ENCODE measurements around the gene LARGE1. TPM values are rescaled to one million over a fixed set of nuclear protein-coding genes. Genes with fewer than 3 reads are reported as not detected.

The LARGE1 gene
- total RNA-seq, 1 experiment from 2014 or later = 1.3 TPM

DNA sequence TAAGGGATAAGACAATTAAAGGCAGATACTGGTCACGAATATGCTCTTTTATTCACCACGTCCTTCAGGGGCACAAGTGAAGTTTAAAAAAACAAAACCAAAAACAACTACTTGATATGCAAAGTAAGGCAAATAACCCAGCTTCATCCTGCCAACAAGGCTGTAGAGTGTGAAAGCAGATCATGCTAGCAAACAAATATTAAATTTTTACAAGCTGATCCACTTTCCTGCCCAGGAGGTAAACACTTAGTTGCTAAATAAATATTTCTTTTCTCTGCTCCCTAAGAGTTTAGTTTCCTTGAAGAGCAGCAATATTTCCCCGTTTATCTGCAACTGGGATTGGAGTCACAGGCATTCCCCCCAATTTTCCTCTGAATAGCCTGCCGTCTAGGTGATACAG is 300.2 kb downstream of the LARGE1 start:
- ATAC-seq = no peak
- H3K27ac ChIP-seq (ENCODE audit: low read length) = no peak overlapping the region

DNA sequence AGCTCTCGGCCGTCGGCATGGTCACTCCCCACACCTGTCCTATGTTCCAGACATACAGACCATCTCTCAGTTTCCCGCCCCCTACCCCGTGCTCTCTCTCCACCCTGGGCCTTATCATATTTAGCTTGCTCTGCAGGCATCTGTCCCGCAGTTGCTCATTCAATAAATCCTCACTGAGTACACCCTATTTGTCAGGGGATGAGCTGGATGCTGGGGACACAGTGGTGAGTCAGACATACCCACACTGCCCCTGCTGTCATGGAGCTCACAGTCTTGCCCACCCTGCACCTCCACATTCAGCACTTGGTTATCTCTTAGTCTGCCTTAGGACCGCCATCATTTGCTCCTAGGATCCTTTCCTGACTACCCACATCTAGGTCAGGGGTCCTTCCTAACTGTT is 313.8 kb downstream of the LARGE1 start:
- intact Hi-C loops (cut with micrococcal nuclease) = no loop called here
- no peaks in the 10 kb centered on the region for H3K9me3 ChIP-seq (ENCODE audit: low read length)
- no peak overlapping the region for H3K4me2 ChIP-seq (ENCODE audit: low read length)
- H3K4me3 ChIP-seq (ENCODE audit: low read length) = no peak overlapping the region
- H3K36me3 ChIP-seq (ENCODE audit: low read depth, low read length) = no peaks in the 10 kb centered on the region
- no peak for ATAC-seq
- no peak overlapping the region for H2AFZ ChIP-seq (ENCODE audit: low read length)
- POLR2A ChIA-PET (ENCODE audit: unreplicated experiment) = no interaction called here
- no peaks in the 10 kb centered on the region for H3F3A ChIP-seq (ENCODE audit: low read length, unreplicated experiment)
- H3K27ac ChIP-seq (ENCODE audit: low read length) = no peak overlapping the region
- BruUV-seq (replicated peaks) = no TSS peak
- TF ChIP-seq EZH2phosphoT487 (IDR thresholded peaks at IDR 0.05; ENCODE audit: borderline replicate concordance, low read length) = no peak
- TF ChIP-seq, protein P1, sequence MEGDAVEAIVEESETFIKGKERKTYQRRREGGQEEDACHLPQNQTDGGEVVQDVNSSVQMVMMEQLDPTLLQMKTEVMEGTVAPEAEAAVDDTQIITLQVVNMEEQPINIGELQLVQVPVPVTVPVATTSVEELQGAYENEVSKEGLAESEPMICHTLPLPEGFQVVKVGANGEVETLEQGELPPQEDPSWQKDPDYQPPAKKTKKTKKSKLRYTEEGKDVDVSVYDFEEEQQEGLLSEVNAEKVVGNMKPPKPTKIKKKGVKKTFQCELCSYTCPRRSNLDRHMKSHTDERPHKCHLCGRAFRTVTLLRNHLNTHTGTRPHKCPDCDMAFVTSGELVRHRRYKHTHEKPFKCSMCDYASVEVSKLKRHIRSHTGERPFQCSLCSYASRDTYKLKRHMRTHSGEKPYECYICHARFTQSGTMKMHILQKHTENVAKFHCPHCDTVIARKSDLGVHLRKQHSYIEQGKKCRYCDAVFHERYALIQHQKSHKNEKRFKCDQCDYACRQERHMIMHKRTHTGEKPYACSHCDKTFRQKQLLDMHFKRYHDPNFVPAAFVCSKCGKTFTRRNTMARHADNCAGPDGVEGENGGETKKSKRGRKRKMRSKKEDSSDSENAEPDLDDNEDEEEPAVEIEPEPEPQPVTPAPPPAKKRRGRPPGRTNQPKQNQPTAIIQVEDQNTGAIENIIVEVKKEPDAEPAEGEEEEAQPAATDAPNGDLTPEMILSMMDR (conservative IDR thresholded peaks at IDR 0.05; ENCODE audit: low read depth, low read length) = no peak
- TF ChIP-seq EZH2 (IDR thresholded peaks at IDR 0.05; ENCODE audit: low read length, unreplicated experiment) = no peak
- no peaks in the 10 kb centered on the region for H3K4me1 ChIP-seq (ENCODE audit: insufficient read depth, low read length)
- H3K79me2 ChIP-seq (ENCODE audit: low read length) = no peaks in the 10 kb centered on the region
- CTCF ChIA-PET = no interaction called here
- no peaks in the 10 kb centered on the region for H4K20me1 ChIP-seq (ENCODE audit: low read length)
- no peaks in the 10 kb centered on the region for H3K27me3 ChIP-seq (ENCODE audit: low read length)
- no peak overlapping the region for H3K9ac ChIP-seq (ENCODE audit: low read length)
- no peaks in the 10 kb centered on the region for H3K9me2 ChIP-seq (replicated peaks; ENCODE audit: low read length)
- no peak for DNase-seq

More for the DNA sequence above, 300.2 kb downstream of the LARGE1 start:
- H4K20me1 ChIP-seq (ENCODE audit: low read length) = no peaks in the 10 kb centered on the region
- no peak for DNase-seq
- no peaks in the 10 kb centered on the region for H3K36me3 ChIP-seq (ENCODE audit: low read depth, low read length)
- no peaks in the 10 kb centered on the region for H3K4me1 ChIP-seq (ENCODE audit: insufficient read depth, low read length)
- no peaks in the 10 kb centered on the region for H3K9me3 ChIP-seq (ENCODE audit: low read length)
- BruUV-seq (replicated peaks) = no TSS peak
- H3K27me3 ChIP-seq (ENCODE audit: low read length) = no peaks in the 10 kb centered on the region
- no peak overlapping the region for H3K4me3 ChIP-seq (ENCODE audit: low read length)
- no peak overlapping the region for H2AFZ ChIP-seq (ENCODE audit: low read length)
- ChIA-PET POLR2A (ENCODE audit: unreplicated experiment) (no interaction called here), CTCF (no interaction called here)
- intact Hi-C loops (cut with micrococcal nuclease) = no loop called here
- no peak overlapping the region for H3K4me2 ChIP-seq (ENCODE audit: low read length)
- no peaks in the 10 kb centered on the region for H3K9me2 ChIP-seq (replicated peaks; ENCODE audit: low read length)
- H3K9ac ChIP-seq (ENCODE audit: low read length) = no peak overlapping the region
- no peaks in the 10 kb centered on the region for H3K79me2 ChIP-seq (ENCODE audit: low read length)
- TF ChIP-seq EZH2 (IDR thresholded peaks at IDR 0.05; ENCODE audit: low read length, unreplicated experiment) (no peak), EZH2phosphoT487 (IDR thresholded peaks at IDR 0.05; ENCODE audit: borderline replicate concordance, low read length) (no peak)
- TF ChIP-seq, protein P1 (conservative IDR thresholded peaks at IDR 0.05; ENCODE audit: low read depth, low read length) = no peak
- no peaks in the 10 kb centered on the region for H3F3A ChIP-seq (ENCODE audit: low read length, unreplicated experiment)

DNA sequence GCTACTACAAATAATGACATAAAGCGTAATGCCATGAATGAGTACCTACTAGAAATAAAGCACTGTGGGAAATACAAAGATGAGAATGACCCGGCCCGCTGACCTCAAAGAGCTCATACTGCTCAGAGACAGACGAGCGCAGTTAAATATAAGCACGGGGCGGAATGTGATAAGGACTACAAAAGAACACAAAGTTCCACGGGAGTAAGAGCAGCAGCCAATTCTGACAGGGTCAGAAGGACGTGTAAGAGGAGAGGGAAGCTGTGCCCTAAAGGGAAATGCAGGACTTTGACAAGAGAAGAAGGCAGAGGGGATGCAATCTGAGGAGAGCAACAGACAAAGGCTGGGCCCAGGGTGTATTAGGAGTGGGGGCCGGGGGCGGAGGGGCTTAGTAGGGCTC is 314.6 kb downstream of the LARGE1 start:
- CTCF ChIA-PET = no interaction called here
- Histone ChIP-seq H3K27ac (ENCODE audit: low read length) (no peak overlapping the region), H3K4me3 (ENCODE audit: low read length) (no peak overlapping the region), H3F3A (ENCODE audit: low read length, unreplicated experiment) (no peaks in the 10 kb centered on the region), H3K36me3 (ENCODE audit: low read depth, low read length) (no peaks in the 10 kb centered on the region), H3K4me1 (ENCODE audit: insufficient read depth, low read length) (no peaks in the 10 kb centered on the region), H4K20me1 (ENCODE audit: low read length) (no peaks in the 10 kb centered on the region), H3K79me2 (ENCODE audit: low read length) (no peaks in the 10 kb centered on the region), H3K9me3 (ENCODE audit: low read length) (no peaks in the 10 kb centered on the region), H2AFZ (ENCODE audit: low read length) (no peak overlapping the region), H3K27me3 (ENCODE audit: low read length) (no peaks in the 10 kb centered on the region), H3K4me2 (ENCODE audit: low read length) (no peak overlapping the region), H3K9me2 (replicated peaks; ENCODE audit: low read length) (no peaks in the 10 kb centered on the region), H3K9ac (ENCODE audit: low read length) (no peak overlapping the region)
- DNase-seq (no peak), ATAC-seq (no peak)
- TF ChIP-seq EZH2 (IDR thresholded peaks at IDR 0.05; ENCODE audit: low read length, unreplicated experiment) (no peak), EZH2phosphoT487 (IDR thresholded peaks at IDR 0.05; ENCODE audit: borderline replicate concordance, low read length) (no peak)
- TF ChIP-seq, protein P1 (conservative IDR thresholded peaks at IDR 0.05; ENCODE audit: low read depth, low read length) = no peak
- POLR2A ChIA-PET (ENCODE audit: unreplicated experiment) = no interaction called here
- intact Hi-C loops (cut with micrococcal nuclease) = no loop called here
- BruUV-seq (replicated peaks) = no TSS peak
